SK-N-SH (cell line): Measurements from ENCODE around the gene PCBP3. TPM values are rescaled to one million over a fixed set of nuclear protein-coding genes. Genes with fewer than 3 reads are reported as not detected.
"Not testable (repeated sequence)": the region's sequence is repeated elsewhere in the genome, so short reads cannot be mapped to it uniquely, and the experiment has no call there.

Experiments used
- CTCF ChIA-PET: fragments of 300-600, 350-600 bp; formaldehyde crosslinking; extraction: SDS; loops from one replicate; lab custom pipeline; 2021; lab: Yijun Ruan, JAX
- POLR2A ChIA-PET: fragments of 350-600 bp; sonication (Branson Sonifier 250); formaldehyde crosslinking; extraction: SDS; loops from one replicate; lab custom pipeline; 2020; ENCODE audit warnings: antibody characterized with exemption, inconsistent platforms; lab: Yijun Ruan, JAX
- DNase-seq: peaks from one replicate; pipeline ENCODE4 v3.0.0; 2012
- H2AFZ ChIP-seq: fragments of 200-600 bp; sonication (generic); 2 replicates; pipeline ENCODE4 v1.8.1; 2016; ENCODE audit warnings: antibody characterized with exemption, mild to moderate bottlenecking, low read depth
- H3F3A ChIP-seq: fragments of 200-600 bp; sonication (generic); replicated peaks from 2 replicates; pipeline ENCODE3; 2016; ENCODE audit warnings: antibody characterized with exemption, mild to moderate bottlenecking; ENCODE audit not compliant: insufficient read depth
- H3K27ac ChIP-seq, 2 experiments: fragments of 200-500 bp in 1 of 2; fragments of 200-600 bp in 1 of 2; sonication (Bioruptor generic) in 1 of 2; sonication (generic), shearing (Covaris generic) in 1 of 2; 2 replicates each; pipeline versions ENCODE4 v1.5.1 to v1.6.1; 2014 to 2016; ENCODE audit warnings: low read depth in 2 of 2, inconsistent platforms in 1 of 2, low read length in 1 of 2, mild to moderate bottlenecking in 1 of 2, mixed read lengths in 1 of 2
- H3K27me3 ChIP-seq: fragments of 200-600 bp; sonication (generic), shearing (Covaris generic); 2 replicates; pipeline ENCODE4 v1.6.1; 2016; ENCODE audit warnings: mixed run types; ENCODE audit not compliant: insufficient read depth
- H3K36me3 ChIP-seq, 2 experiments: fragments of 200-500 bp in 1 of 2; fragments of 200-600 bp in 1 of 2; sonication (Bioruptor generic) in 1 of 2; sonication (generic) in 1 of 2; replicated peaks in 1 of 2; 2 replicates each; pipeline versions ENCODE3 to v1.5.1; 2014 to 2016; ENCODE audit warnings: low read length in 1 of 2, mild to moderate bottlenecking in 1 of 2; ENCODE audit not compliant: insufficient read depth in 2 of 2, control insufficient read depth in 1 of 2
- H3K4me1 ChIP-seq, 2 experiments: fragments of 200-500 bp in 1 of 2; fragments of 200-600 bp in 1 of 2; sonication (Bioruptor generic) in 1 of 2; sonication (generic), shearing (Covaris generic) in 1 of 2; 2 replicates each; pipeline versions ENCODE4 v1.5.1 to v1.6.1; 2014 to 2016; ENCODE audit warnings: low read depth in 1 of 2, low read length in 1 of 2, mixed run types in 1 of 2; ENCODE audit not compliant: insufficient read depth in 2 of 2, control insufficient read depth in 1 of 2
- H3K4me2 ChIP-seq: fragments of 200-600 bp; sonication (generic), shearing (Covaris generic); 2 replicates; pipeline ENCODE4 v1.6.1; 2017; ENCODE audit warnings: mixed run types
- H3K4me3 ChIP-seq, 2 experiments: fragments of 200-500 bp in 1 of 2; fragments of 200-600 bp in 1 of 2; sonication (Bioruptor generic) in 1 of 2; sonication (generic), shearing (Covaris generic) in 1 of 2; 2 replicates each; pipeline versions ENCODE4 v1.5.1 to v1.8.1; 2014 to 2016; ENCODE audit warnings: low read depth in 2 of 2, inconsistent platforms in 1 of 2, low read length in 1 of 2, mild to moderate bottlenecking in 1 of 2, mixed read lengths in 1 of 2, moderate library complexity in 1 of 2
- H3K79me2 ChIP-seq: fragments of 200-600 bp; sonication (generic); 2 replicates; pipeline ENCODE4 v1.8.1; 2017; ENCODE audit warnings: mild to moderate bottlenecking; ENCODE audit not compliant: insufficient read depth
- H3K9ac ChIP-seq: fragments of 200-600 bp; sonication (generic); 2 replicates; pipeline ENCODE4 v1.6.1; 2017; ENCODE audit warnings: mixed run types
- H3K9me2 ChIP-seq: fragments of 200-600 bp; sonication (generic); 2 replicates; pipeline ENCODE4 v1.6.1; 2017; ENCODE audit warnings: mixed run types
- H3K9me3 ChIP-seq: fragments of 200-600 bp; sonication (generic); 2 replicates; pipeline ENCODE4 v1.6.1; 2017; ENCODE audit warnings: mixed run types, mild to moderate bottlenecking, moderate library complexity
- H4K20me1 ChIP-seq: fragments of 200-600 bp; sonication (generic); 2 replicates; pipeline ENCODE4 v1.6.1; 2017; ENCODE audit warnings: mild to moderate bottlenecking, mixed run types; ENCODE audit not compliant: insufficient read depth
- CHD2 ChIP-seq: fragments of 150-350 bp; IDR thresholded peaks from 2 replicates; pipeline ENCODE4 v1.6.1; 2018; ENCODE audit warnings: low read length; ENCODE audit not compliant: partially characterized antibody
- EP300 ChIP-seq, 2 experiments: IDR thresholded peaks; 2 replicates each; pipeline versions ENCODE4 v1.4.0 to v1.6.1; 2012; ENCODE audit warnings: borderline replicate concordance in 1 of 2, low read depth in 1 of 2, low read length in 1 of 2
- FOSL2 ChIP-seq: IDR thresholded peaks from 2 replicates; pipeline ENCODE4 v1.4.0; 2012; ENCODE audit warnings: low read depth, mild to moderate bottlenecking, moderate library complexity, borderline replicate concordance
- GABPA ChIP-seq: IDR thresholded peaks from 2 replicates; pipeline ENCODE4 v1.4.0; 2012; ENCODE audit warnings: low read depth, mild to moderate bottlenecking
- GATA2 ChIP-seq: sonication (generic); formaldehyde crosslinking; IDR thresholded peaks from 2 replicates; pipeline ENCODE4 v1.5.0; 2020; ENCODE audit warnings: mild to moderate bottlenecking, missing genetic modification reagents
- IRF3 ChIP-seq: fragments of 150-350 bp; IDR thresholded peaks from 2 replicates; pipeline ENCODE4 v1.6.1; 2016; ENCODE audit warnings: mild to moderate bottlenecking, low read depth, low read length
- JUND ChIP-seq: IDR thresholded peaks from 2 replicates; pipeline ENCODE4 v1.4.0; 2012
- MEF2A ChIP-seq: IDR thresholded peaks from 2 replicates; pipeline ENCODE4 v1.4.0; 2012; ENCODE audit warnings: low read depth, borderline replicate concordance
- MXI1 ChIP-seq: IDR thresholded peaks from 2 replicates; pipeline ENCODE4 v1.6.1; 2012; ENCODE audit warnings: mild to moderate bottlenecking, low read depth, low read length, improper control_type of control experiment
- NFIC ChIP-seq: IDR thresholded peaks from 2 replicates; pipeline ENCODE4 v1.4.0; 2012; ENCODE audit warnings: borderline replicate concordance
- POLR2AphosphoS5 ChIP-seq: IDR thresholded peaks from 2 replicates; pipeline ENCODE4 v1.6.1; 2012; ENCODE audit warnings: low read depth, low read length
- RCOR1 ChIP-seq: fragments of 150-350 bp; IDR thresholded peaks from 2 replicates; pipeline ENCODE4 v1.6.1; 2017; ENCODE audit warnings: antibody characterized with exemption, low read length
- RXRA ChIP-seq: IDR thresholded peaks from 2 replicates; pipeline ENCODE4 v1.4.0; 2012; ENCODE audit warnings: low read depth, mild to moderate bottlenecking, borderline replicate concordance
- SIN3A ChIP-seq: IDR thresholded peaks from 2 replicates; pipeline ENCODE4 v1.6.1; 2012; ENCODE audit warnings: low read depth, mild to moderate bottlenecking, low read length, moderate library complexity, borderline replicate concordance
- SMC3 ChIP-seq: IDR thresholded peaks from 2 replicates; pipeline ENCODE4 v1.6.1; 2012; ENCODE audit warnings: low read depth, low read length, improper control_type of control experiment
- WGBS: methylation state at CpG from one replicate; pipeline ENCODE4 v1.1.6; 2017; ENCODE audit warnings: low lambda C conversion rate; 5-methylcytosine and 5-hydroxymethylcytosine counted together
- polyA plus RNA-seq, 3 experiments: library from polyadenylated mRNA; depleted of rRNA; stranded (reverse); fragments of >200 nt; gene quantifications; 2 replicates each; pipeline ENCODE4 v1.2.3, GENCODE V29; 2012
- TF ChIP-seq, protein P1 (sequence below): fragments of 150-350 bp; IDR thresholded peaks from 2 replicates; pipeline ENCODE4 v1.6.1; 2017; ENCODE audit warnings: antibody characterized with exemption, low read length, low read depth, borderline replicate concordance

PCBP3 gene
- polyA plus RNA-seq, 1 of the 3 experiments (the other 2 are of a cell fraction) = 9.5 TPM

DNA sequence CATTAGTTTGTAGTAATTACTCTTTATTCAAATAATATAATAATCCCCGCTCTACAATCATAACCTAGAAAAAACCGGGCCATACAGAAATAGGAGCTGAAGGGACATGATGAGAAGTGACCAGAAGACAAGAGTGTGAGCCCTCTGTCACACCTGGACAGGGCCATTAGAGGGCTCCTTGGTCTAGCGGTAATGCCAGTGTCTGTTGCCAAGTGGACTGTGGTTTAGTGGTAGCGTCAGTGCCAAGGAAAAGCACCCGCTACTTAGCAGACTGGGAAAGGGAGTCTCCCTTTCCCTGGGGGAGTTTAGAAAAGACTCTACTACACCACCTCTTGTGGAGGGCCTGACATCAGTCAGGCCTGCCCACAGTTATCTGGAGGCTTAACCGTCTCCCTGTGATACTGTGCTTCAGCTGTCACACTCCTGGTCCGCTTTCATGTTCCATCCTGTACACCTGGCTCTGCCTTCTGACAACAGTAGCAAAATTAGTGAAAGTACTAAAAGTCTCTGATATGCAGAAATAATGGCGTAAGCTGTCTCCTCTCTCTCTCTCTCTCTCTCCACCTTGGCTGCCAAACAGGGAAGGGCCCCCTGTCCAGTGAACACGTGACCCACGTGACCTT is 19.2 kb downstream of the PCBP3 start:
- H3K27ac ChIP-seq, H3K4me3 ChIP-seq, H4K20me1 ChIP-seq, DNase-seq, H3K9me2 ChIP-seq, H3K27me3 ChIP-seq, CTCF ChIA-PET, H3F3A ChIP-seq, H3K9ac ChIP-seq, H3K4me2 ChIP-seq, H3K4me1 ChIP-seq, POLR2A ChIA-PET, H2AFZ ChIP-seq: not testable (repeated sequence)
- Histone ChIP-seq H3K79me2 (peaks cover 34% of the 10 kb centered on the region; the same call in 1 of the 2 replicates), H3K9me3 (0 out of 2 replicates have a peak, but pooled peaks cover 10% of the 10 kb centered on the region), H3K36me3 (peaks cover 0 to 23% of the 10 kb centered on the region in 2 experiments)
- WGBS = 88% methylated on average over 10 of the region's 10 CpGs

DNA sequence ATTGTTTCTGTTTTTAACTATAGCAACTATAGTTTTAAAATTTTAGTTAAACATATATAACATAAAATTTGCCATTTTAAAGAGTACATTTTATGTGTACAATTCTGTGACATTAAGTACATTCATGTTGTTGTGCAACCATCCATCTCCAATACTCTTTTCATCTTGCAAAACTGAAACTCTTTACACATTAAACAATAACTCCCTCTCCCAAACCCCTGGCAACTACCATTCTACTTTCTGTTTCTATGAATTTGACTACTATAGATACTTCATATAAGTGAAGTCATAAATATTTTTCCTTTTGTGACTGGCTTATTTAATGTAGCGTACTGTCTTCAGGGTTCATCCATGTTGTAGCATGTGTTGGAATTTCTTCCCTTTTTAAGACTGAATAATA is 25.9 kb downstream of the PCBP3 start:
- WGBS = 93% methylated on average over 1 of the region's 1 CpG
- POLR2A ChIA-PET = no interaction called here

More for the DNA sequence above, 25.9 kb downstream of the PCBP3 start:
- Histone ChIP-seq H2AFZ (no peak overlapping the region), H4K20me1 (no peaks in the 10 kb centered on the region), H3K4me3 (no peak overlapping the region), H3K9me3 (no peaks in the 10 kb centered on the region), H3K27ac (no peak overlapping the region), H3K27me3 (no peaks in the 10 kb centered on the region), H3F3A (no peaks in the 10 kb centered on the region), H3K79me2 (peaks cover 10% of the 10 kb centered on the region; the same call in 1 of the 2 replicates), H3K4me1 (no peaks in the 10 kb centered on the region), H3K4me2 (no peak overlapping the region), H3K36me3 (peaks cover 16 to 30% of the 10 kb centered on the region in 2 experiments), H3K9ac (no peak overlapping the region), H3K9me2 (no peaks in the 10 kb centered on the region)
- CTCF ChIA-PET = no interaction called here
- TF ChIP-seq JUND (no peak), SMC3 (no peak), POLR2AphosphoS5 (no peak), CHD2 (no peak), IRF3 (no peak), SIN3A (no peak), FOSL2 (no peak), NFIC (no peak), GATA2 (CRISPR knock-in tag) (no peak), EP300 (IDR thresholded peaks at IDR 0.05; ENCODE audit: borderline replicate concordance in 1 of 2, low read depth in 1 of 2, low read length in 1 of 2) (no peak), RCOR1 (no peak), MXI1 (no peak), RXRA (no peak), GABPA (no peak), MEF2A (no peak)
- TF ChIP-seq, protein P1, sequence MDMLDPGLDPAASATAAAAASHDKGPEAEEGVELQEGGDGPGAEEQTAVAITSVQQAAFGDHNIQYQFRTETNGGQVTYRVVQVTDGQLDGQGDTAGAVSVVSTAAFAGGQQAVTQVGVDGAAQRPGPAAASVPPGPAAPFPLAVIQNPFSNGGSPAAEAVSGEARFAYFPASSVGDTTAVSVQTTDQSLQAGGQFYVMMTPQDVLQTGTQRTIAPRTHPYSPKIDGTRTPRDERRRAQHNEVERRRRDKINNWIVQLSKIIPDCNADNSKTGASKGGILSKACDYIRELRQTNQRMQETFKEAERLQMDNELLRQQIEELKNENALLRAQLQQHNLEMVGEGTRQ = no peak
- DNase-seq = no peak
